H1 (cell line): ENCODE measurements around the gene MRPL1. TPM values are rescaled to one million over a fixed set of nuclear protein-coding genes. Genes with fewer than 3 reads are reported as not detected.
A peak's percentile ranks its signal among the peaks of the same experiment; 100 is the strongest.

Source experiments
- CTCF ChIA-PET: fragments of 300-600 bp; sonication (Branson Sonifier 250); formaldehyde crosslinking; loops from one replicate; lab custom pipeline; 2021; ENCODE audit not compliant: partially characterized antibody; lab: Charles Lee
- POLR2A ChIA-PET: fragments of 300-600 bp; sonication (Branson Sonifier 250); formaldehyde crosslinking; loops from one replicate; lab custom pipeline; 2021; ENCODE audit warnings: inconsistent platforms; ENCODE audit not compliant: partially characterized antibody; lab: Charles Lee
- DNase-seq, 2 experiments: peaks; one replicate each; pipeline versions ENCODE4 v3.0.0 to v3.0.0-alpha.2; 2010 to 2022; ENCODE audit warnings: low spot score in 2 of 2, low read depth in 1 of 2, mixed read lengths in 1 of 2
- FAIRE-seq: peaks from 2 replicates; lab custom pipeline; 2011; peaks lifted over from hg19 to GRCh38; lab: Jason Lieb, UNC
- H2AFZ ChIP-seq: 2 replicates; pipeline ENCODE4 v1.8.1; 2012; ENCODE audit warnings: low read length, inconsistent platforms
- H2AK5ac ChIP-seq: 2 replicates; pipeline ENCODE4 v1.6.1; 2013; ENCODE audit warnings: low read depth, low read length
- H2BK120ac ChIP-seq: replicated peaks from 2 replicates; pipeline ENCODE3; 2013; ENCODE audit warnings: low read depth, low read length, inconsistent platforms
- H2BK12ac ChIP-seq: 2 replicates; pipeline ENCODE4 v1.6.1; 2013; ENCODE audit warnings: low read depth, low read length
- H2BK15ac ChIP-seq: 2 replicates; pipeline ENCODE4 v1.6.1; 2013; ENCODE audit warnings: low read length
- H2BK20ac ChIP-seq: 2 replicates; pipeline ENCODE4 v1.6.1; 2013; ENCODE audit warnings: low read length
- H2BK5ac ChIP-seq: 2 replicates; pipeline ENCODE4 v1.6.1; 2013; ENCODE audit warnings: low read depth, low read length
- H3K14ac ChIP-seq: 2 replicates; pipeline ENCODE4 v1.6.1; 2013; ENCODE audit warnings: inconsistent platforms; ENCODE audit not compliant: insufficient read length
- H3K18ac ChIP-seq: 2 replicates; pipeline ENCODE4 v1.6.1; 2013; ENCODE audit warnings: low read length; ENCODE audit errors: extremely low read depth
- H3K23ac ChIP-seq: 2 replicates; pipeline ENCODE4 v1.6.1; 2013; ENCODE audit warnings: inconsistent platforms; ENCODE audit not compliant: insufficient read length
- H3K23me2 ChIP-seq: 2 replicates; pipeline ENCODE4 v1.6.1; 2013; ENCODE audit warnings: low read depth, low read length
- H3K27ac ChIP-seq: 2 replicates; pipeline ENCODE4 v1.6.1; 2011; ENCODE audit warnings: low read depth, low read length, inconsistent platforms
- H3K27me3 ChIP-seq, 4 experiments: replicated peaks in 1 of 4; 1 replicate in 1 of 4; 2 replicates in 3 of 4; pipeline versions ENCODE4 v1.6.1 to v1.8.1; 2011 to 2013; ENCODE audit warnings: low read length in 3 of 4, mild to moderate bottlenecking in 3 of 4, inconsistent platforms in 2 of 4, mixed read lengths in 2 of 4, moderate library complexity in 1 of 4; ENCODE audit not compliant: control insufficient read depth in 3 of 4, insufficient read depth in 3 of 4; ENCODE audit errors: extremely low read depth in 1 of 4
- H3K36me3 ChIP-seq, 4 experiments: 2 replicates each; pipeline versions ENCODE4 v1.6.1 to v1.8.1; 2011 to 2013; ENCODE audit warnings: mild to moderate bottlenecking in 4 of 4, low read length in 3 of 4, moderate library complexity in 2 of 4, control low read depth in 1 of 4, inconsistent platforms in 1 of 4; ENCODE audit not compliant: insufficient read depth in 4 of 4, control insufficient read depth in 2 of 4
- H3K4ac ChIP-seq: replicated peaks from 2 replicates; pipeline ENCODE3; 2013; ENCODE audit warnings: low read length, low read depth, mixed read lengths, inconsistent platforms; ENCODE audit not compliant: insufficient read length
- H3K4me1 ChIP-seq, 4 experiments: replicated peaks in 1 of 4; 1 replicate in 1 of 4; 2 replicates in 3 of 4; pipeline versions ENCODE4 v1.6.1 to v1.8.1; 2011 to 2013; ENCODE audit warnings: low read length in 3 of 4, inconsistent platforms in 2 of 4, mixed read lengths in 1 of 4; ENCODE audit not compliant: insufficient read depth in 4 of 4, control insufficient read depth in 3 of 4
- H3K4me2 ChIP-seq, 2 experiments: 2 replicates each; pipeline versions ENCODE4 v1.6.1 to v1.8.1; 2011 to 2013; ENCODE audit warnings: low read depth in 2 of 2, low read length in 2 of 2, control low read depth in 1 of 2, inconsistent platforms in 1 of 2, mild to moderate bottlenecking in 1 of 2; ENCODE audit not compliant: insufficient read depth in 1 of 2
- H3K4me3 ChIP-seq, 4 experiments: fragments of 200-600, 300-600 bp in 1 of 4; sonication (generic), shearing (Covaris generic), sonication (Bioruptor Twin) in 1 of 4; 2 replicates each; pipeline versions ENCODE4 v1.5.1 to v1.8.1; 2011 to 2016; ENCODE audit warnings: low read length in 4 of 4, low read depth in 3 of 4, control low read depth in 2 of 4, inconsistent platforms in 2 of 4, mild to moderate bottlenecking in 2 of 4, mixed read lengths in 1 of 4, moderate library complexity in 1 of 4; ENCODE audit not compliant: insufficient read depth in 2 of 4; ENCODE audit errors: extremely low read depth in 1 of 4
- H3K56ac ChIP-seq: replicated peaks from 2 replicates; pipeline ENCODE3; 2013; ENCODE audit warnings: low read depth, mild to moderate bottlenecking, mixed read lengths, low read length, inconsistent platforms; ENCODE audit not compliant: insufficient read length
- H3K79me1 ChIP-seq: 2 replicates; pipeline ENCODE4 v1.6.1; 2013; ENCODE audit warnings: low read depth, low read length, control low read depth
- H3K79me2 ChIP-seq, 2 experiments: 2 replicates each; pipeline versions ENCODE4 v1.6.1 to v1.8.1; 2012 to 2013; ENCODE audit warnings: low read length in 2 of 2, mild to moderate bottlenecking in 2 of 2, inconsistent platforms in 1 of 2; ENCODE audit not compliant: insufficient read depth in 2 of 2, control insufficient read depth in 1 of 2
- H3K9ac ChIP-seq, 4 experiments: replicated peaks in 1 of 4; 1 replicate in 1 of 4; 2 replicates in 3 of 4; pipeline versions ENCODE4 v1.6.1 to v1.8.1; 2011 to 2013; ENCODE audit warnings: low read depth in 3 of 4, low read length in 3 of 4, control low read depth in 2 of 4, mild to moderate bottlenecking in 2 of 4, moderate library complexity in 2 of 4, inconsistent platforms in 1 of 4; ENCODE audit errors: extremely low read depth in 1 of 4
- H3K9me3 ChIP-seq, 2 experiments: 2 replicates each; pipeline versions ENCODE4 v1.6.1 to v1.8.1; 2012 to 2013; ENCODE audit warnings: mild to moderate bottlenecking in 2 of 2, moderate library complexity in 2 of 2, control low read depth in 1 of 2, inconsistent platforms in 1 of 2, low read depth in 1 of 2, low read length in 1 of 2, mixed read lengths in 1 of 2; ENCODE audit not compliant: insufficient read depth in 2 of 2
- H4K20me1 ChIP-seq, 2 experiments: replicated peaks in 1 of 2; 2 replicates each; pipeline versions ENCODE3 to v1.8.1; 2011 to 2013; ENCODE audit warnings: inconsistent platforms in 2 of 2, low read length in 2 of 2, mild to moderate bottlenecking in 1 of 2; ENCODE audit not compliant: insufficient read depth in 2 of 2, control insufficient read depth in 1 of 2
- H4K5ac ChIP-seq: 2 replicates; pipeline ENCODE4 v1.6.1; 2013; ENCODE audit warnings: low read length, low read depth, mixed read lengths, inconsistent platforms; ENCODE audit not compliant: insufficient read length
- H4K8ac ChIP-seq: 2 replicates; pipeline ENCODE4 v1.8.0; 2013; ENCODE audit warnings: mild to moderate bottlenecking, moderate library complexity, low read length, inconsistent platforms; ENCODE audit not compliant: insufficient read depth; ENCODE audit errors: extremely low read depth
- H4K91ac ChIP-seq: replicated peaks from 2 replicates; pipeline ENCODE3; 2013; ENCODE audit warnings: low read length, mixed read lengths, inconsistent platforms; ENCODE audit not compliant: insufficient read length
- ASH2L ChIP-seq: fragments of 200-600, 300-600 bp; sonication (generic); IDR thresholded peaks from one replicate; pipeline ENCODE4 v1.7.1; 2017; ENCODE audit warnings: low read length
- CBX8 ChIP-seq: fragments of 300-800, 300-1000 bp; sonication (generic); IDR thresholded peaks from 2 replicates; pipeline ENCODE4 v1.7.1; 2016; ENCODE audit warnings: low read depth, low read length, borderline replicate concordance
- EP300 ChIP-seq, 2 experiments: IDR thresholded peaks; 1 replicate in 1 of 2; 2 replicates in 1 of 2; pipeline ENCODE4 v1.6.1; 2011 to 2012; ENCODE audit warnings: low read depth in 2 of 2, low read length in 2 of 2, mild to moderate bottlenecking in 2 of 2, borderline replicate concordance in 1 of 2, inconsistent platforms in 1 of 2, moderate library complexity in 1 of 2
- SIN3A ChIP-seq, 2 experiments: IDR thresholded peaks in 1 of 2; conservative IDR thresholded peaks in 1 of 2; 2 replicates each; pipeline ENCODE4 v1.6.1; 2011 to 2012; ENCODE audit warnings: low read length in 2 of 2, improper control_type of control experiment in 1 of 2, low read depth in 1 of 2, mild to moderate bottlenecking in 1 of 2
- SP4 ChIP-seq: IDR thresholded peaks from 2 replicates; pipeline ENCODE4 v1.6.1; 2012; ENCODE audit warnings: low read length, inconsistent platforms
- WGBS, 2 experiments: shearing (Covaris generic) in 1 of 2; methylation state at CpG; one replicate each; pipeline versions ENCODE4 v1.1.6 to v1.1.7; 2013 to 2015; ENCODE audit warnings: low lambda C conversion rate in 2 of 2, mixed read lengths in 2 of 2, inconsistent platforms in 1 of 2, low coverage in 1 of 2, missing lambda C conversion rate in 1 of 2; ENCODE audit not compliant: insufficient replicate concordance in 2 of 2, insufficient coverage in 1 of 2, insufficient read length in 1 of 2; ENCODE audit errors: extremely low coverage in 1 of 2, missing lambda C conversion rate in 1 of 2; 5-methylcytosine and 5-hydroxymethylcytosine counted together
- polyA plus RNA-seq, 7 experiments: library from polyadenylated mRNA; depleted of rRNA in 3 of 7; stranded (reverse) in 5 of 7; unstranded in 2 of 7; fragments of >200 nt in 5 of 7; fragments of 200-250 nt in 2 of 7; gene quantifications; 1 replicate in 5 of 7; 2 replicates in 1 of 7; 4 replicates in 1 of 7; pipeline versions ENCODE4 v1.2.1 to v1.2.3, GENCODE V29; 2011 to 2013; ENCODE audit warnings: missing spikeins in 2 of 7, mixed read lengths in 2 of 7
- total RNA-seq: library from RNA; stranded (reverse); fragmentation: NEBNext Ultra II Directional; extraction: Animal tissue kit (Norgen Biotek cat#: 25700); gene quantifications from 2 replicates; pipeline ENCODE4 v1.2.1, GENCODE V29; 2021

Gene MRPL1
- total and polyA plus RNA-seq, 2 of the 8 experiments (the other 6 are each of a cell fraction or from before 2014, with no cell fraction given): 9.6 to 37.0 TPM

- no peaks in the 10 kb centered on the region for H3K36me3 ChIP-seq
- H3K14ac ChIP-seq: no peak overlapping the region
- peaks cover 0 to 21% (median 6%) of the 10 kb centered on the region in 4 experiments; a peak in 4 of 7 replicates for H3K4me1 ChIP-seq
- no peak overlapping the region for H3K23ac ChIP-seq
- no peaks in the 10 kb centered on the region for H3K79me1 ChIP-seq
- no peak overlapping the region for H2BK5ac ChIP-seq
- POLR2A ChIA-PET: no interaction called here
- CTCF ChIA-PET: interaction anchor here (0.8 to 3.7 kb wide), 3 partner anchors 30 to 521 kb away, joined by 4 to 22 read pairs (median 13); no protein-coding TSS in a partner anchor
- no peak overlapping the region for H3K4me3 ChIP-seq
- H3K9ac ChIP-seq: no peak overlapping the region
- H3K27me3 ChIP-seq: no peaks in the 10 kb centered on the region
- no peak for TF ChIP-seq EP300 (IDR thresholded peaks at IDR 0.05; ENCODE audit: borderline replicate concordance in 1 of 2, low read depth in 2 of 2, low read length in 2 of 2)
- TF ChIP-seq CBX8: no peak
- no peak for TF ChIP-seq SP4
- TF ChIP-seq SIN3A (conservative IDR thresholded peaks at IDR 0.05 in 1 of 2, IDR thresholded peaks at IDR 0.05 in 1 of 2; ENCODE audit: low read depth in 1 of 2, low read length in 2 of 2): no peak
- no peak for TF ChIP-seq ASH2L
- TF ChIP-seq, all 59 proteins: peak for 0
- Histone ChIP-seq H2BK120ac (no peak overlapping the region), H2BK15ac (no peak overlapping the region), H4K5ac (no peak overlapping the region), H3K23me2 (no peaks in the 10 kb centered on the region), H3K9me3 (no peaks in the 10 kb centered on the region), H3K27ac (no peak overlapping the region), H2AFZ (0 out of 2 replicates have a peak overlapping the region, but pooled peaks have one; percentile 6), H2BK20ac (no peak overlapping the region), H4K8ac (no peak overlapping the region), H2AK5ac (no peak overlapping the region), H3K79me2 (no peaks in the 10 kb centered on the region), H2BK12ac (no peak overlapping the region), H3K56ac (no peak overlapping the region), H3K18ac (no peak overlapping the region), H3K4me2 (no peak overlapping the region), H4K20me1 (no peaks in the 10 kb centered on the region), H4K91ac (no peak overlapping the region), H3K4ac (no peak overlapping the region)
- FAIRE-seq (no peak), DNase-seq (no peak)
- 71% methylated on average over 1 of the region's 1 CpG; no CpG with 5 or more reads in 1 of the 2 experiments for WGBS, 2 experiments
Measured at GRCh38 chr4:77992581-77992980, 130.0 kb downstream of the MRPL1 start.
